K562 (cell line): ENCODE measurements around the gene DENND1A. TPM values are rescaled to one million over a fixed set of nuclear protein-coding genes. Genes with fewer than 3 reads are reported as not detected.

Source experiments
- CBX5 ChIP-seq: IDR thresholded peaks from 2 replicates; pipeline ENCODE4 v1.6.1; 2014; ENCODE audit warnings: low read depth, borderline replicate concordance
- CEBPB ChIP-seq: fragments of 450-650 bp; IDR thresholded peaks from 2 replicates; pipeline ENCODE4 v1.6.1; 2016; ENCODE audit warnings: missing genetic modification characterization, missing compliant biosample characterization
- CEBPG ChIP-seq, 3 experiments: fragments of 200-800 bp in 1 of 3; sonication (Bioruptor generic) in 1 of 3; sonication (generic) in 1 of 3; formaldehyde crosslinking in 1 of 3; IDR thresholded peaks in 2 of 3; conservative IDR thresholded peaks in 1 of 3; 2 replicates each; pipeline versions ENCODE4 v1.6.1 to v1.8.0; 2016 to 2022; ENCODE audit warnings: missing compliant biosample characterization in 2 of 3, missing genetic modification characterization in 2 of 3, mild to moderate bottlenecking in 1 of 3, missing genetic modification reagents in 1 of 3
- ERF ChIP-seq: fragments of 450-650 bp; formaldehyde crosslinking; IDR thresholded peaks from 2 replicates; pipeline ENCODE4 v1.4.0; 2020; ENCODE audit warnings: mild to moderate bottlenecking, mixed read lengths
- GATA2 ChIP-seq: sonication (generic); formaldehyde crosslinking; IDR thresholded peaks from 2 replicates; pipeline ENCODE4 v1.4.0; 2020; ENCODE audit warnings: mild to moderate bottlenecking, missing genetic modification reagents
- HCFC1 ChIP-seq: IDR thresholded peaks from 2 replicates; pipeline ENCODE4 v1.6.1; 2012; ENCODE audit warnings: low read depth, low read length, improper control_type of control experiment
- HDAC1 ChIP-seq, 2 experiments: fragments of 450-650 bp; IDR thresholded peaks; 2 replicates each; pipeline ENCODE4 v1.6.1; 2016 to 2017; ENCODE audit warnings: inconsistent platforms in 1 of 2, mild to moderate bottlenecking in 1 of 2, moderate library complexity in 1 of 2
- HEY1 ChIP-seq: fragments of 250-450 bp; sonication (Bioruptor Pico); IDR thresholded peaks from 2 replicates; pipeline ENCODE4 v1.5.0; 2020; ENCODE audit warnings: mild to moderate bottlenecking, moderate library complexity, borderline replicate concordance
- HMGN3 ChIP-seq: IDR thresholded peaks from 2 replicates; pipeline ENCODE4 v1.6.1; 2011; ENCODE audit warnings: borderline replicate concordance, low read depth, mild to moderate bottlenecking, mixed read lengths, low read length; ENCODE audit not compliant: insufficient read length; ENCODE audit errors: extremely low read depth
- IRF2 ChIP-seq: sonication (generic); formaldehyde crosslinking; IDR thresholded peaks from 2 replicates; pipeline ENCODE4 v1.8.1; 2022; ENCODE audit warnings: mild to moderate bottlenecking, missing genetic modification reagents
- IRF9 ChIP-seq: fragments of 450-650 bp; IDR thresholded peaks from 2 replicates; pipeline ENCODE4 v1.6.1; 2016; ENCODE audit warnings: missing biosample characterization, missing genetic modification characterization
- KAT7 ChIP-seq: sonication (generic); formaldehyde crosslinking; IDR thresholded peaks from 2 replicates; pipeline ENCODE4 v1.8.0; 2022; ENCODE audit warnings: missing genetic modification reagents, mild to moderate bottlenecking, borderline replicate concordance
- KLF16 ChIP-seq: IDR thresholded peaks from 2 replicates; pipeline ENCODE4 v1.6.1; 2016; ENCODE audit warnings: antibody characterized with exemption
- SMARCB1 ChIP-seq: IDR thresholded peaks from 2 replicates; pipeline ENCODE4 v1.6.1; 2011; ENCODE audit warnings: improper control_type of control experiment, low read depth; ENCODE audit not compliant: insufficient read length
- ZNF146 ChIP-seq: IDR thresholded peaks from one replicate; pipeline ENCODE4 v1.6.1; 2018; ENCODE audit warnings: missing compliant biosample characterization; ENCODE audit not compliant: unreplicated experiment
- ZNF23 ChIP-seq: fragments of 250-450 bp; sonication (Bioruptor Pico); IDR thresholded peaks from 2 replicates; pipeline ENCODE4 v1.4.0; 2020; ENCODE audit warnings: mild to moderate bottlenecking
- ZNF57 ChIP-seq: fragments of 450-650 bp; formaldehyde crosslinking; IDR thresholded peaks from 2 replicates; pipeline ENCODE4 v1.4.0; 2020; ENCODE audit warnings: mild to moderate bottlenecking, moderate library complexity
- ZNF830 ChIP-seq: fragments of 250-450 bp; sonication (Bioruptor Pico); IDR thresholded peaks from 2 replicates; pipeline ENCODE4 v1.5.0; 2021; ENCODE audit warnings: mild to moderate bottlenecking
- ZSCAN29 ChIP-seq: fragments of 450-650 bp; IDR thresholded peaks from 2 replicates; pipeline ENCODE4 v1.6.1; 2017
- polyA plus RNA-seq, 8 experiments: library from polyadenylated mRNA; depleted of rRNA in 4 of 8; stranded (reverse) in 5 of 8; unstranded in 3 of 8; fragments of >200 nt; fragmentation: Nextera tagmentation in 2 of 8; fragmentation: Illumina TruSeq in 1 of 8; extraction: Ambion mirVana in 2 of 8; extraction: Trizol in 1 of 8; gene quantifications; 2 replicates each; pipeline versions ENCODE4 v1.2.1 to v1.2.3, GENCODE V29; 2011 to 2014; ENCODE audit warnings: inconsistent platforms in 1 of 8, missing spikeins in 1 of 8
- total RNA-seq, 7 experiments: library from RNA; depleted of rRNA in 6 of 7; stranded (reverse); fragments of >200 nt in 6 of 7; fragmentation: Illumina TruSeq in 2 of 7; extraction: Trizol in 2 of 7; gene quantifications; 2 replicates each; pipeline versions ENCODE4 v1.2.1 to v1.2.3, GENCODE V29; 2011 to 2021; ENCODE audit warnings: low replicate concordance in 1 of 7

DENND1A gene
- total and polyA plus RNA-seq, 9 of the 15 experiments (the other 6 are each of a cell fraction or from before 2014, with no cell fraction given), result 7.6 to 29.5 (median 15.7) TPM

DNA sequence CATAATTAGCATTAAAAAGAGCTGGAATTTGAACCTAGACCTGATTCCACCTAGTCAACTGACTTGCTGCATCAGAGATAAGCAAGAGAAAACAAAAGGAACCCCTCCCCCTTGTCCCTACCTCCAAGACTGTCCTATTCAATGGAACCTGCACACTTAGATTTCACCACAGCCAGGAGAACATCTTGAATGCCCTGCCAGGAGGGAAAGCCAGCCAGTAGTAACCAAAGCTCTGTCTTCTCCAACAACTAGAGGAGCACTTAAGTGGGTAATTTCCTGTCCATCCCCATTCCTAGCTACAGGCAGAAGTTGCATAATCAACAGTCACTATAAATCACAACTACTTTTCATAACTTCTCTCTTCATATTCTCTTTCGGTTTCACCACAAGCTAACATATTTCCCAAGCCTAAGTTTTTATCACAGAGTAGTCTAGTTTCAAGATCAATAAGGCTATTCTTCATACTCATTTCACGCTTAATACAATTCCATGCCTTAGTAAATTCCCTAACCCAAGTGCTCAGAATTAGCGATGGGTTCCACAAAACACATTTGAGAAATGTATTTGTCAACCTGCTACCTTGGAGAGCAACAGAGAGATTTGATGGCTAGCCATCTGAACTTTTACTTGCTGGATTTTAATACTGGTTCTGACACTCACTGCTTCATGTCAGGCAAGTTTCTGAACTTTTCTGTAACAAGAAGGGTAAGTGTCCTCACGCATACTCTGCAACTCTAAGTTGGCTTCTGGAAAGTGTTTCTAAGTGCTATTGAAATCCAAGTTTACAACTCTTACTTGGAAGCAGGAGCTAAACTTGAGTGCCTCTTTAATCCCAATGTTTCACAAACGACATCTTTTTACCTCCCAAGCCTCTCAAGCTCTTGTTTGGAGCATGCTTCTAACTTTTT lies 2.0 kb downstream of the DENND1A start (continued):
- TF ChIP-seq CEBPG (CRISPR knock-in tag; IDR thresholded peaks at IDR 0.05), result peak; percentile 68
- peak; percentile 91 to 97 for TF ChIP-seq CEBPG (tag; conservative IDR thresholded peaks at IDR 0.05 in 1 of 2, IDR thresholded peaks at IDR 0.05 in 1 of 2)
- no peak for TF ChIP-seq ERF (CRISPR knock-in tag)
- TF ChIP-seq KAT7 (CRISPR knock-in tag), result no peak
- TF ChIP-seq KLF16, result no peak
- TF ChIP-seq ZNF23, result no peak
- TF ChIP-seq IRF9 (tag), result 0 out of 2 replicates have a peak, but pooled peaks have one; percentile 57
- TF ChIP-seq HEY1 (CRISPR knock-in tag), result no peak
- TF ChIP-seq ZNF146 (CRISPR knock-in tag), result no peak
- TF ChIP-seq SMARCB1, result no peak
- TF ChIP-seq HCFC1, result no peak
- TF ChIP-seq ZSCAN29, result no peak
- no peak for TF ChIP-seq ZNF57 (CRISPR knock-in tag)
- no peak for TF ChIP-seq GATA2 (CRISPR knock-in tag)
- TF ChIP-seq CBX5, result no peak
- no peak for TF ChIP-seq IRF2
- peak; percentile 97 for TF ChIP-seq CEBPB (tag)
- no peak for TF ChIP-seq ZNF830 (CRISPR knock-in tag)
- TF ChIP-seq HDAC1 (IDR thresholded peaks at IDR 0.05), result 0 out of 4 replicates have a peak, but pooled peaks of 1 of the 2 experiments have one; percentile 26
- no peak for TF ChIP-seq HMGN3
